ENCODE measurements around the gene ATP6V0E2. TPM values are rescaled to one million over a fixed set of nuclear protein-coding genes. Genes with fewer than 3 reads are reported as not detected.

The ATP6V0E2 gene
- total RNA-seq, 3 donors from 2014 or later, result 12.7 to 23.7 (median 20.9) TPM

- ATAC-seq (peak; percentile 2), DNase-seq (peak in 1 of 3 donors; percentile 31)
- intact Hi-C loops (cut with DNase I, micrococcal nuclease), result no loop called here
- no peak for TF ChIP-seq CTCF (IDR thresholded peaks at IDR 0.05)
- peaks cover 8% of the 10 kb centered on the region for H3K4me1 ChIP-seq (ENCODE audit: low read depth)
- no peaks in the 10 kb centered on the region for H3K9me3 ChIP-seq
- H3K4me3 ChIP-seq, result no peak overlapping the region
- no peaks in the 10 kb centered on the region for H3K36me3 ChIP-seq (ENCODE audit: low read depth)
These were observed 3.9 kb upstream of the ATP6V0E2 start for GRCh38 chr7:149869867-149870266.

- Histone ChIP-seq H3K9me3 (no peaks in the 10 kb centered on the region), H3K36me3 (ENCODE audit: low read depth) (no peaks in the 10 kb centered on the region), H3K4me3 (no peak overlapping the region), H3K4me1 (ENCODE audit: low read depth) (peaks cover 8% of the 10 kb centered on the region)
- ATAC-seq (no peak), DNase-seq (no peak)
- intact Hi-C loops (cut with DNase I, micrococcal nuclease), result no loop called here
- TF ChIP-seq CTCF (IDR thresholded peaks at IDR 0.05), result no peak
These were observed 3.5 kb upstream of the ATP6V0E2 start for GRCh38 chr7:149870274-149870673.

GRCh38 chr7:149870701-149871483 is 2.9 kb upstream of the ATP6V0E2 start:
- H3K36me3 ChIP-seq (ENCODE audit: low read depth), result no peaks in the 10 kb centered on the region
- no peak for DNase-seq
- peaks cover 8% of the 10 kb centered on the region for H3K4me1 ChIP-seq (ENCODE audit: low read depth)
- H3K4me3 ChIP-seq, result no peak overlapping the region
- no peaks in the 10 kb centered on the region for H3K9me3 ChIP-seq
- intact Hi-C loops (cut with DNase I, micrococcal nuclease), result no loop called here
- no peak for ATAC-seq
- TF ChIP-seq CTCF (IDR thresholded peaks at IDR 0.05), result no peak

- H3K9me3 ChIP-seq, result no peaks in the 10 kb centered on the region
- no peak for TF ChIP-seq CTCF (IDR thresholded peaks at IDR 0.05)
- ATAC-seq, result no peak
- no peak for DNase-seq
- intact Hi-C loops (cut with DNase I, micrococcal nuclease), result no loop called here
- no peak overlapping the region for H3K4me3 ChIP-seq
- H3K4me1 ChIP-seq (ENCODE audit: low read depth), result peaks cover 8% of the 10 kb centered on the region
- H3K36me3 ChIP-seq (ENCODE audit: low read depth), result no peaks in the 10 kb centered on the region
These were observed 2.2 kb upstream of the ATP6V0E2 start for GRCh38 chr7:149871576-149871975.

GRCh38 chr7:149872419-149873073 is 1.2 kb upstream of the ATP6V0E2 start:
- intact Hi-C loops (cut with DNase I, micrococcal nuclease), result no loop called here
- peak; percentile 65 for ATAC-seq
- Histone ChIP-seq H3K4me1 (ENCODE audit: low read depth) (peaks cover 8% of the 10 kb centered on the region), H3K9me3 (no peaks in the 10 kb centered on the region), H3K4me3 (no peak overlapping the region), H3K36me3 (ENCODE audit: low read depth) (no peaks in the 10 kb centered on the region)
- peak; percentile 72 to 83 (median 77) for DNase-seq
- peak; percentile 13 for TF ChIP-seq CTCF (IDR thresholded peaks at IDR 0.05)
